H1 (cell line): ENCODE data around the gene ADAM23. TPM values are rescaled to one million over a fixed set of nuclear protein-coding genes. Genes with fewer than 3 reads are reported as not detected.

Experiments
- CTCF ChIA-PET: fragments of 300-600 bp; sonication (Branson Sonifier 250); formaldehyde crosslinking; loops from one replicate; lab custom pipeline; 2021; ENCODE audit not compliant: partially characterized antibody; lab: Charles Lee
- POLR2A ChIA-PET: fragments of 300-600 bp; sonication (Branson Sonifier 250); formaldehyde crosslinking; loops from one replicate; lab custom pipeline; 2021; ENCODE audit warnings: inconsistent platforms; ENCODE audit not compliant: partially characterized antibody; lab: Charles Lee
- DNase-seq, 2 experiments: peaks; one replicate each; pipeline versions ENCODE4 v3.0.0 to v3.0.0-alpha.2; 2010 to 2022; ENCODE audit warnings: low spot score in 2 of 2, low read depth in 1 of 2, mixed read lengths in 1 of 2
- FAIRE-seq: peaks from 2 replicates; lab custom pipeline; 2011; peaks lifted over from hg19 to GRCh38; lab: Jason Lieb, UNC
- H2AFZ ChIP-seq: 2 replicates; pipeline ENCODE4 v1.8.1; 2012; ENCODE audit warnings: low read length, inconsistent platforms
- H2AK5ac ChIP-seq: 2 replicates; pipeline ENCODE4 v1.6.1; 2013; ENCODE audit warnings: low read depth, low read length
- H2BK120ac ChIP-seq: replicated peaks from 2 replicates; pipeline ENCODE3; 2013; ENCODE audit warnings: low read depth, low read length, inconsistent platforms
- H2BK12ac ChIP-seq: 2 replicates; pipeline ENCODE4 v1.6.1; 2013; ENCODE audit warnings: low read depth, low read length
- H2BK15ac ChIP-seq: 2 replicates; pipeline ENCODE4 v1.6.1; 2013; ENCODE audit warnings: low read length
- H2BK20ac ChIP-seq: 2 replicates; pipeline ENCODE4 v1.6.1; 2013; ENCODE audit warnings: low read length
- H2BK5ac ChIP-seq: 2 replicates; pipeline ENCODE4 v1.6.1; 2013; ENCODE audit warnings: low read depth, low read length
- H3K14ac ChIP-seq: 2 replicates; pipeline ENCODE4 v1.6.1; 2013; ENCODE audit warnings: inconsistent platforms; ENCODE audit not compliant: insufficient read length
- H3K18ac ChIP-seq: 2 replicates; pipeline ENCODE4 v1.6.1; 2013; ENCODE audit warnings: low read length; ENCODE audit errors: extremely low read depth
- H3K23ac ChIP-seq: 2 replicates; pipeline ENCODE4 v1.6.1; 2013; ENCODE audit warnings: inconsistent platforms; ENCODE audit not compliant: insufficient read length
- H3K23me2 ChIP-seq: 2 replicates; pipeline ENCODE4 v1.6.1; 2013; ENCODE audit warnings: low read depth, low read length
- H3K27ac ChIP-seq: 2 replicates; pipeline ENCODE4 v1.6.1; 2011; ENCODE audit warnings: low read depth, low read length, inconsistent platforms
- H3K27me3 ChIP-seq, 4 experiments: replicated peaks in 1 of 4; 1 replicate in 1 of 4; 2 replicates in 3 of 4; pipeline versions ENCODE4 v1.6.1 to v1.8.1; 2011 to 2013; ENCODE audit warnings: low read length in 3 of 4, mild to moderate bottlenecking in 3 of 4, inconsistent platforms in 2 of 4, mixed read lengths in 2 of 4, moderate library complexity in 1 of 4; ENCODE audit not compliant: control insufficient read depth in 3 of 4, insufficient read depth in 3 of 4; ENCODE audit errors: extremely low read depth in 1 of 4
- H3K36me3 ChIP-seq, 4 experiments: 2 replicates each; pipeline versions ENCODE4 v1.6.1 to v1.8.1; 2011 to 2013; ENCODE audit warnings: mild to moderate bottlenecking in 4 of 4, low read length in 3 of 4, moderate library complexity in 2 of 4, control low read depth in 1 of 4, inconsistent platforms in 1 of 4; ENCODE audit not compliant: insufficient read depth in 4 of 4, control insufficient read depth in 2 of 4
- H3K4ac ChIP-seq: replicated peaks from 2 replicates; pipeline ENCODE3; 2013; ENCODE audit warnings: low read length, low read depth, mixed read lengths, inconsistent platforms; ENCODE audit not compliant: insufficient read length
- H3K4me1 ChIP-seq, 4 experiments: replicated peaks in 1 of 4; 1 replicate in 1 of 4; 2 replicates in 3 of 4; pipeline versions ENCODE4 v1.6.1 to v1.8.1; 2011 to 2013; ENCODE audit warnings: low read length in 3 of 4, inconsistent platforms in 2 of 4, mixed read lengths in 1 of 4; ENCODE audit not compliant: insufficient read depth in 4 of 4, control insufficient read depth in 3 of 4
- H3K4me2 ChIP-seq, 2 experiments: 2 replicates each; pipeline versions ENCODE4 v1.6.1 to v1.8.1; 2011 to 2013; ENCODE audit warnings: low read depth in 2 of 2, low read length in 2 of 2, control low read depth in 1 of 2, inconsistent platforms in 1 of 2, mild to moderate bottlenecking in 1 of 2; ENCODE audit not compliant: insufficient read depth in 1 of 2
- H3K4me3 ChIP-seq, 4 experiments: fragments of 200-600, 300-600 bp in 1 of 4; sonication (generic), shearing (Covaris generic), sonication (Bioruptor Twin) in 1 of 4; 2 replicates each; pipeline versions ENCODE4 v1.5.1 to v1.8.1; 2011 to 2016; ENCODE audit warnings: low read length in 4 of 4, low read depth in 3 of 4, control low read depth in 2 of 4, inconsistent platforms in 2 of 4, mild to moderate bottlenecking in 2 of 4, mixed read lengths in 1 of 4, moderate library complexity in 1 of 4; ENCODE audit not compliant: insufficient read depth in 2 of 4; ENCODE audit errors: extremely low read depth in 1 of 4
- H3K56ac ChIP-seq: replicated peaks from 2 replicates; pipeline ENCODE3; 2013; ENCODE audit warnings: low read depth, mild to moderate bottlenecking, mixed read lengths, low read length, inconsistent platforms; ENCODE audit not compliant: insufficient read length
- H3K79me1 ChIP-seq: 2 replicates; pipeline ENCODE4 v1.6.1; 2013; ENCODE audit warnings: low read depth, low read length, control low read depth
- H3K79me2 ChIP-seq, 2 experiments: 2 replicates each; pipeline versions ENCODE4 v1.6.1 to v1.8.1; 2012 to 2013; ENCODE audit warnings: low read length in 2 of 2, mild to moderate bottlenecking in 2 of 2, inconsistent platforms in 1 of 2; ENCODE audit not compliant: insufficient read depth in 2 of 2, control insufficient read depth in 1 of 2
- H3K9ac ChIP-seq, 4 experiments: replicated peaks in 1 of 4; 1 replicate in 1 of 4; 2 replicates in 3 of 4; pipeline versions ENCODE4 v1.6.1 to v1.8.1; 2011 to 2013; ENCODE audit warnings: low read depth in 3 of 4, low read length in 3 of 4, control low read depth in 2 of 4, mild to moderate bottlenecking in 2 of 4, moderate library complexity in 2 of 4, inconsistent platforms in 1 of 4; ENCODE audit errors: extremely low read depth in 1 of 4
- H3K9me3 ChIP-seq, 2 experiments: 2 replicates each; pipeline versions ENCODE4 v1.6.1 to v1.8.1; 2012 to 2013; ENCODE audit warnings: mild to moderate bottlenecking in 2 of 2, moderate library complexity in 2 of 2, control low read depth in 1 of 2, inconsistent platforms in 1 of 2, low read depth in 1 of 2, low read length in 1 of 2, mixed read lengths in 1 of 2; ENCODE audit not compliant: insufficient read depth in 2 of 2
- H4K20me1 ChIP-seq, 2 experiments: replicated peaks in 1 of 2; 2 replicates each; pipeline versions ENCODE3 to v1.8.1; 2011 to 2013; ENCODE audit warnings: inconsistent platforms in 2 of 2, low read length in 2 of 2, mild to moderate bottlenecking in 1 of 2; ENCODE audit not compliant: insufficient read depth in 2 of 2, control insufficient read depth in 1 of 2
- H4K5ac ChIP-seq: 2 replicates; pipeline ENCODE4 v1.6.1; 2013; ENCODE audit warnings: low read length, low read depth, mixed read lengths, inconsistent platforms; ENCODE audit not compliant: insufficient read length
- H4K8ac ChIP-seq: 2 replicates; pipeline ENCODE4 v1.8.0; 2013; ENCODE audit warnings: mild to moderate bottlenecking, moderate library complexity, low read length, inconsistent platforms; ENCODE audit not compliant: insufficient read depth; ENCODE audit errors: extremely low read depth
- H4K91ac ChIP-seq: replicated peaks from 2 replicates; pipeline ENCODE3; 2013; ENCODE audit warnings: low read length, mixed read lengths, inconsistent platforms; ENCODE audit not compliant: insufficient read length
- ASH2L ChIP-seq: fragments of 200-600, 300-600 bp; sonication (generic); IDR thresholded peaks from one replicate; pipeline ENCODE4 v1.7.1; 2017; ENCODE audit warnings: low read length
- CBX8 ChIP-seq: fragments of 300-800, 300-1000 bp; sonication (generic); IDR thresholded peaks from 2 replicates; pipeline ENCODE4 v1.7.1; 2016; ENCODE audit warnings: low read depth, low read length, borderline replicate concordance
- KDM5A ChIP-seq: fragments of 200-600 bp; IDR thresholded peaks from 2 replicates; pipeline ENCODE4 v1.7.1; 2012; ENCODE audit warnings: mild to moderate bottlenecking, low read length, inconsistent platforms, mixed read lengths
- POLR2A ChIP-seq, 2 experiments: IDR thresholded peaks; 1 replicate in 1 of 2; 2 replicates in 1 of 2; pipeline ENCODE4 v1.6.1; 2011; ENCODE audit warnings: low read depth in 2 of 2, low read length in 2 of 2, mild to moderate bottlenecking in 2 of 2; ENCODE audit errors: control extremely low read depth in 1 of 2
- RBBP5 ChIP-seq: IDR thresholded peaks from 2 replicates; pipeline ENCODE4 v1.7.1; 2012; ENCODE audit warnings: low read depth, mild to moderate bottlenecking, inconsistent platforms, low read length, moderate library complexity, borderline replicate concordance
- WGBS, 2 experiments: shearing (Covaris generic) in 1 of 2; methylation state at CpG; one replicate each; pipeline versions ENCODE4 v1.1.6 to v1.1.7; 2013 to 2015; ENCODE audit warnings: low lambda C conversion rate in 2 of 2, mixed read lengths in 2 of 2, inconsistent platforms in 1 of 2, low coverage in 1 of 2, missing lambda C conversion rate in 1 of 2; ENCODE audit not compliant: insufficient replicate concordance in 2 of 2, insufficient coverage in 1 of 2, insufficient read length in 1 of 2; ENCODE audit errors: extremely low coverage in 1 of 2, missing lambda C conversion rate in 1 of 2; 5-methylcytosine and 5-hydroxymethylcytosine counted together
- polyA plus RNA-seq, 7 experiments: library from polyadenylated mRNA; depleted of rRNA in 3 of 7; stranded (reverse) in 5 of 7; unstranded in 2 of 7; fragments of >200 nt in 5 of 7; fragments of 200-250 nt in 2 of 7; gene quantifications; 1 replicate in 5 of 7; 2 replicates in 1 of 7; 4 replicates in 1 of 7; pipeline versions ENCODE4 v1.2.1 to v1.2.3, GENCODE V29; 2011 to 2013; ENCODE audit warnings: missing spikeins in 2 of 7, mixed read lengths in 2 of 7
- total RNA-seq: library from RNA; stranded (reverse); fragmentation: NEBNext Ultra II Directional; extraction: Animal tissue kit (Norgen Biotek cat#: 25700); gene quantifications from 2 replicates; pipeline ENCODE4 v1.2.1, GENCODE V29; 2021

Gene ADAM23
- total and polyA plus RNA-seq, 2 of the 8 experiments (the other 6 are each of a cell fraction or from before 2014, with no cell fraction given) = 9.9 to 20.8 TPM

DNA sequence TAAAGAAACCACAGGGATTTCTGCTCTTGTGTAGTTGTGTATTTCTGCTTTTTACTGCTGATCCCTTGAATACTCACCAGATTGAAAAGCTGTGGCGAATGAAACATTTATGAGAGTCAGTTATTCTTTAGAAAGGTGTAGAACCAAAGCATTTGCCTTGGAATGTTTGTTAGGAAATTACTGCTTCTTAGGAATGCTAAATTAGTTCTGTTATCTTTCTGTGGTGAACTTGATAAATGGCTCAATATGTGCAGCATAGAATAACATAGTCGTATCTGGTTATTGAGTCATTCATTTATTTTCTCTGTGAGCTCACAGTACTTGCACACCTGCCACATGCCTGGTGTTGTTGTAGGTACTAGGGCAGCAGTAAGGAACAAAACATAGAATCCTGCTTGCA, 142.0 kb downstream of the ADAM23 start:
- no peak overlapping the region for H3K4me3 ChIP-seq
- no peak overlapping the region for H2BK5ac ChIP-seq
- no peaks in the 10 kb centered on the region for H3K79me1 ChIP-seq
- H3K23me2 ChIP-seq = no peaks in the 10 kb centered on the region; the same call in 1 of the 2 replicates
- no peak overlapping the region for H2BK12ac ChIP-seq
- H2AFZ ChIP-seq = no peak overlapping the region
- 94% methylated on average over 2 of the region's 2 CpGs; no CpG with 5 or more reads in 1 of the 2 experiments for WGBS, 2 experiments
- no peaks in the 10 kb centered on the region for H3K4me1 ChIP-seq
- no peak overlapping the region for H3K4ac ChIP-seq
- no peak overlapping the region for H3K18ac ChIP-seq
- DNase-seq (no peak), FAIRE-seq (no peak)
- H3K14ac ChIP-seq = no peak overlapping the region
- no peak overlapping the region for H3K27ac ChIP-seq
- no peaks in the 10 kb centered on the region for H3K36me3 ChIP-seq
- no peaks in the 10 kb centered on the region for H3K9me3 ChIP-seq
- H3K56ac ChIP-seq = no peak overlapping the region
- H4K20me1 ChIP-seq = no peaks in the 10 kb centered on the region
- no peak overlapping the region for H2BK20ac ChIP-seq
- ChIA-PET CTCF (interaction anchor here (0.9 to 1.4 kb wide), 3 partner anchors 11 to 28 kb away, joined by 3 to 8 read pairs (median 5); no protein-coding TSS in a partner anchor), POLR2A (no interaction called here)
- no peak overlapping the region for H2BK15ac ChIP-seq
- no peak overlapping the region for H2BK120ac ChIP-seq
- no peak overlapping the region for H3K23ac ChIP-seq
- H3K27me3 ChIP-seq = no peaks in the 10 kb centered on the region
- no peaks in the 10 kb centered on the region for H3K79me2 ChIP-seq
- no peak overlapping the region for H4K91ac ChIP-seq
- no peak overlapping the region for H3K9ac ChIP-seq
- H4K8ac ChIP-seq = no peak overlapping the region
- no peak overlapping the region for H3K4me2 ChIP-seq
- H2AK5ac ChIP-seq = no peak overlapping the region
- no peak overlapping the region for H4K5ac ChIP-seq
- TF ChIP-seq POLR2A (IDR thresholded peaks at IDR 0.05; ENCODE audit: control extremely low read depth in 1 of 2, low read depth in 2 of 2, low read length in 2 of 2) = no peak
- no peak for TF ChIP-seq RBBP5
- no peak for TF ChIP-seq ASH2L
- TF ChIP-seq KDM5A = no peak
- no peak for TF ChIP-seq CBX8
